Ishikawa (cell line): ENCODE measurements around the gene GRIK1.

Experiments used
- CEBPB ChIP-seq: IDR thresholded peaks from 2 replicates; pipeline ENCODE4 v1.6.1; 2012
- EGR1 ChIP-seq: IDR thresholded peaks from 2 replicates; pipeline ENCODE4 v1.6.1; 2012
- EP300 ChIP-seq: IDR thresholded peaks from 2 replicates; pipeline ENCODE4 v1.6.1; 2012; ENCODE audit warnings: borderline replicate concordance
- MAX ChIP-seq: IDR thresholded peaks from 2 replicates; pipeline ENCODE4 v1.6.1; 2012
- RAD21 ChIP-seq: IDR thresholded peaks from 2 replicates; pipeline ENCODE4 v1.6.1; 2012; ENCODE audit warnings: low read depth
- TAF1 ChIP-seq: IDR thresholded peaks from 2 replicates; pipeline ENCODE4 v1.6.1; 2012; ENCODE audit warnings: low read depth, mild to moderate bottlenecking
- TEAD4 ChIP-seq: IDR thresholded peaks from 2 replicates; pipeline ENCODE4 v1.6.1; 2012
- ZBTB7A ChIP-seq: IDR thresholded peaks from 2 replicates; pipeline ENCODE4 v1.6.1; 2012; ENCODE audit warnings: low read depth

DNA sequence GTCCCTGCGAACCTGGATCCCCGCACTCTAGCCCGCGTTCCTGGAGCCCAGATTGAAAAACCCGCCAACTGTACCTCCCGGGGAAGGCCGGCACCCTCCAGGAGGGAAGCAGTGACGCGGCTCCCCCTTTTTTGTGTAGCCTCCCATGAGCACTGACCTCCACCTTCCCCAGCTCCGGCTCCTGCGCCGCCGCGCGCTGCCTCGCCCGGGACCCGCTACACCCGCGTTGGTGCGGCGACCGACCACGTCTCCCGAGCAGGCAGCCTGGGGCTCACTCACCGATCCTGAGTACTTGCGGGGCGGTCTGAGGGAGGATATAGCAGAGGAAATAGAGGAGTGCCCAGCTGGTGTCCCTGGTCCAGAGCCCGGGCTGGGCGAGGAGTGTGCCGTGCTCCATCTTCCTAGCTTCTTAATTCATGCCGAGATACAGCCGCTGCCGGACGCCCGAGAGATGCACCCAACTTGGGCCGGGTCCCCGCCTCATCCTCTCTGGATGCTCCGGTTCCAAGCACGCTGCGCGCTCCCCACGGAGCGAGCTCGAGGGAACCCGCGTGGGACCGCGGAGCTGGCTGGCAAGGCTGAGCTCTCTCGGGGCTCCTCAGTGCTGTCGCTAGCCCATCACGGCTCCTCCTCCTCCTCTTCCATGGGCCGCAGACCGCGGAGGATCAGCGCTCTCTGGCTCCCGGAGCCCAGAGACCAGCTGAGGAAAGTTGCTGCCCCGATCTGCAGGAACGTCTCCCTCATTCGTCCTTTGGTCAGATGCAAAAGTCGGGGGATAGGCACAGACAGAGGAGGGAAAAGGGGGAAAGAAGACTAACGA lies 482 bp downstream of the GRIK1 start:
- TF ChIP-seq TAF1, result no peak
- TF ChIP-seq RAD21, result no peak
- no peak for TF ChIP-seq EGR1
- no peak for TF ChIP-seq MAX
- no peak for TF ChIP-seq ZBTB7A
- TF ChIP-seq TEAD4, result no peak
- no peak for TF ChIP-seq CEBPB
- no peak for TF ChIP-seq EP300
